HepG2 (cell line): ENCODE measurements around the gene SYNPO2L. TPM values are rescaled to one million over a fixed set of nuclear protein-coding genes. Genes with fewer than 3 reads are reported as not detected.
A peak's percentile ranks its signal among the peaks of the same experiment; 100 is the strongest.

Source experiments
- ARNT2 ChIP-seq: sonication (generic); formaldehyde crosslinking; IDR thresholded peaks from 2 replicates; pipeline ENCODE4 v1.8.0; 2022; ENCODE audit warnings: mild to moderate bottlenecking, low read depth, missing genetic modification reagents, moderate library complexity
- ATRX ChIP-seq: sonication (generic); formaldehyde crosslinking; IDR thresholded peaks from 2 replicates; pipeline ENCODE4 v1.4.0; 2020; ENCODE audit warnings: missing genetic modification reagents, borderline replicate concordance
- CCDC6 ChIP-seq: sonication (generic); formaldehyde crosslinking; IDR thresholded peaks from 2 replicates; pipeline ENCODE4 v1.8.1; 2022; ENCODE audit warnings: mild to moderate bottlenecking, missing genetic modification reagents, moderate library complexity
- ETV6 ChIP-seq: sonication (generic); formaldehyde crosslinking; conservative IDR thresholded peaks from 2 replicates; pipeline ENCODE4 v1.4.0; 2020; ENCODE audit warnings: missing genetic modification reagents
- EZH2 ChIP-seq: conservative IDR thresholded peaks from 2 replicates; pipeline ENCODE4 v1.6.1; 2012; ENCODE audit warnings: mild to moderate bottlenecking, low read depth, low read length, moderate library complexity
- JUNB ChIP-seq: sonication (generic); formaldehyde crosslinking; IDR thresholded peaks from 2 replicates; pipeline ENCODE4 v1.8.0; 2022; ENCODE audit warnings: missing genetic modification reagents, mild to moderate bottlenecking, borderline replicate concordance
- KDM4B ChIP-seq: sonication (generic); formaldehyde crosslinking; IDR thresholded peaks from 2 replicates; pipeline ENCODE4 v1.4.0; 2020; ENCODE audit warnings: missing genetic modification reagents
- MEIS2 ChIP-seq: sonication (generic); formaldehyde crosslinking; IDR thresholded peaks from 2 replicates; pipeline ENCODE4 v1.9.0; 2021; ENCODE audit warnings: mild to moderate bottlenecking, missing genetic modification reagents
- PPARG ChIP-seq: conservative IDR thresholded peaks from 2 replicates; pipeline ENCODE4 v1.6.1; 2016; ENCODE audit warnings: missing biosample characterization, missing genetic modification reagents
- ZBTB7A ChIP-seq: sonication (generic); formaldehyde crosslinking; IDR thresholded peaks from 2 replicates; pipeline ENCODE4 v1.8.0; 2022; ENCODE audit warnings: mild to moderate bottlenecking, missing genetic modification reagents
- ZNF138 ChIP-seq: sonication (generic); formaldehyde crosslinking; IDR thresholded peaks from 2 replicates; pipeline ENCODE4 v1.5.0; 2020; ENCODE audit warnings: mild to moderate bottlenecking, low read depth, missing genetic modification reagents
- ZNF343 ChIP-seq: sonication (generic); formaldehyde crosslinking; IDR thresholded peaks from 2 replicates; pipeline ENCODE4 v1.4.0; 2020; ENCODE audit warnings: mild to moderate bottlenecking, missing genetic modification reagents
- ZNF530 ChIP-seq: sonication (generic); formaldehyde crosslinking; IDR thresholded peaks from 2 replicates; pipeline ENCODE4 v1.5.0; 2020; ENCODE audit warnings: low read depth, mild to moderate bottlenecking, missing genetic modification reagents
- ZNF564 ChIP-seq: sonication (generic); formaldehyde crosslinking; IDR thresholded peaks from 2 replicates; pipeline ENCODE4 v1.8.1; 2023; ENCODE audit warnings: mild to moderate bottlenecking, missing genetic modification reagents
- ZNF614 ChIP-seq: IDR thresholded peaks from 2 replicates; pipeline ENCODE4 v1.6.1; 2018; ENCODE audit warnings: missing biosample characterization, missing genetic modification reagents, inconsistent platforms, borderline replicate concordance
- ZNF619 ChIP-seq: sonication (generic); formaldehyde crosslinking; IDR thresholded peaks from 2 replicates; pipeline ENCODE4 v1.4.0; 2020; ENCODE audit warnings: mild to moderate bottlenecking, missing genetic modification reagents
- ZSCAN25 ChIP-seq: sonication (generic); formaldehyde crosslinking; IDR thresholded peaks from 2 replicates; pipeline ENCODE4 v1.8.0; 2022; ENCODE audit warnings: mild to moderate bottlenecking, missing genetic modification reagents
- polyA plus RNA-seq, 8 experiments: library from polyadenylated mRNA; depleted of rRNA in 3 of 8; stranded (reverse) in 7 of 8; unstranded in 1 of 8; fragments of >200 nt; fragmentation: Illumina TruSeq in 4 of 8; extraction: Trizol in 4 of 8; gene quantifications; 2 replicates each; pipeline versions ENCODE4 v1.2.1 to v1.2.3, GENCODE V29; 2011 to 2016; ENCODE audit warnings: low read depth in 4 of 8, missing spikeins in 1 of 8, mixed read lengths in 1 of 8; ENCODE audit not compliant: insufficient read depth in 1 of 8
- total RNA-seq, 5 experiments: library from RNA; depleted of rRNA; stranded (reverse); fragments of >200 nt; fragmentation: Illumina TruSeq; extraction: Trizol; gene quantifications; 2 replicates each; pipeline ENCODE4 v1.2.3, GENCODE V29; 2016; ENCODE audit warnings: low read depth in 1 of 5
- TF ChIP-seq, protein P1 (sequence below): IDR thresholded peaks from 2 replicates; pipeline ENCODE4 v1.6.1; 2016; ENCODE audit warnings: mild to moderate bottlenecking, missing biosample characterization, missing genetic modification reagents
- TF ChIP-seq, protein P2 (sequence below): sonication (generic); formaldehyde crosslinking; IDR thresholded peaks from 2 replicates; pipeline ENCODE4 v1.4.0; 2020; ENCODE audit warnings: missing genetic modification reagents
- TF ChIP-seq, protein P3 (sequence below): sonication (generic); formaldehyde crosslinking; IDR thresholded peaks from 2 replicates; pipeline ENCODE4 v1.9.0; 2022; ENCODE audit warnings: low read depth, missing genetic modification reagents
- TF ChIP-seq, protein P4 (sequence below): sonication (generic); formaldehyde crosslinking; IDR thresholded peaks from 2 replicates; pipeline ENCODE4 v1.4.0; 2020; ENCODE audit warnings: missing genetic modification reagents

SYNPO2L gene
- total and polyA plus RNA-seq, 2 of the 13 experiments (the other 11 are each of a cell fraction or from before 2014, with no cell fraction given), result not detected

DNA sequence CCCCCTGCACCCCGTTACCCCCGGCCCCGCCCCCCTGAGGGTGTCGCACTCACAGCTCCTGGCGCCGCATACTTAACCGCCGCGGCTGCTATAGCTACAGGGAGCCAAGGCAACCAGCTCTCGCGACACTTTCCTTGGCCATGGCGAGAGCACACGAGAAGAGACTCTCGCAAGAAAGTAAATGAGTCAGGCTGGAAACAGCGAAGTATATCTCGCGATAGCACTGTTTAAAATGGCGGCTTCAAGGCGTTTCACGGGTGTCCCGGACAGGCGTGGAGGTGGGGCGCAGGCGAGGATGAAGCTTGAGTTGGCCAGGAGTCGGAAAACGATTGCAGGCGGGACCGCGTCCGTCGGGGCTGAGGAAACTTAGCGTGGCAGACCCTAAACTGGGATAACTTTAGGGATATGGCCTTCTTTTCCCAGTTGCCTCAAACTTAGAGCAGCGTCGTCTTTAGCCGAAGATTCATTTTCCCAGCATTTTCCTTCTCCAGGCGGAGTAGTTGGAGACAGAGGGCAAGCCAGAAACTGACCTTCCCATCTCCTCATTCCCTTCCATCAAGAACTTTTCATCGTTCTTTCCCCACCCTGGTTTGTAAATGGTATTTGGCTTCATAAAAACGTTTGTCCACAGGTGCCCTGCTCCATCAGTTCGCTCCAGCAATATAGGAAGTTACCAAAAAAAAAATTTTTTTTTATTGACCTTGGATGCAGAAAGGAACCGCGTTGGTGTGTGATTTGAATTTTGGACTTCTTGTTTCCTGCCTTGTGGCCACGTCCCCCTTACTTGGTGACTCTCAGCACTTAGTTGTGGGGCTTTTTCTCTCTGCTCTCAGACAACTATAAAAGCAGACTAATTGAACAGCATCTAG lies 29.7 kb downstream of the SYNPO2L start (continued):
- peak; percentile 42; the same call in 1 of the 2 replicates for TF ChIP-seq ZNF614
- peak; percentile 68 for TF ChIP-seq ARNT2 (CRISPR knock-in tag)
- TF ChIP-seq, protein P1, sequence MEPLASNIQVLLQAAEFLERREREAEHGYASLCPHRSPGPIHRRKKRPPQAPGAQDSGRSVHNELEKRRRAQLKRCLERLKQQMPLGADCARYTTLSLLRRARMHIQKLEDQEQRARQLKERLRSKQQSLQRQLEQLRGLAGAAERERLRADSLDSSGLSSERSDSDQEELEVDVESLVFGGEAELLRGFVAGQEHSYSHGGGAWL, result no peak
- no peak for TF ChIP-seq ZNF530 (CRISPR knock-in tag)
- no peak for TF ChIP-seq PPARG (CRISPR knock-in tag)
- TF ChIP-seq, protein P2, sequence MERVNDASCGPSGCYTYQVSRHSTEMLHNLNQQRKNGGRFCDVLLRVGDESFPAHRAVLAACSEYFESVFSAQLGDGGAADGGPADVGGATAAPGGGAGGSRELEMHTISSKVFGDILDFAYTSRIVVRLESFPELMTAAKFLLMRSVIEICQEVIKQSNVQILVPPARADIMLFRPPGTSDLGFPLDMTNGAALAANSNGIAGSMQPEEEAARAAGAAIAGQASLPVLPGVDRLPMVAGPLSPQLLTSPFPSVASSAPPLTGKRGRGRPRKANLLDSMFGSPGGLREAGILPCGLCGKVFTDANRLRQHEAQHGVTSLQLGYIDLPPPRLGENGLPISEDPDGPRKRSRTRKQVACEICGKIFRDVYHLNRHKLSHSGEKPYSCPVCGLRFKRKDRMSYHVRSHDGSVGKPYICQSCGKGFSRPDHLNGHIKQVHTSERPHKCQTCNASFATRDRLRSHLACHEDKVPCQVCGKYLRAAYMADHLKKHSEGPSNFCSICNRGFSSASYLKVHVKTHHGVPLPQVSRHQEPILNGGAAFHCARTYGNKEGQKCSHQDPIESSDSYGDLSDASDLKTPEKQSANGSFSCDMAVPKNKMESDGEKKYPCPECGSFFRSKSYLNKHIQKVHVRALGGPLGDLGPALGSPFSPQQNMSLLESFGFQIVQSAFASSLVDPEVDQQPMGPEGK (CRISPR knock-in tag), result no peak
- peak; percentile 54; the same call in 1 of the 2 replicates for TF ChIP-seq KDM4B (CRISPR knock-in tag)
- TF ChIP-seq CCDC6 (CRISPR knock-in tag), result no peak
- TF ChIP-seq MEIS2 (CRISPR knock-in tag), result 0 out of 2 replicates have a peak, but pooled peaks have one; percentile 6
- TF ChIP-seq ZBTB7A (CRISPR knock-in tag), result no peak
- no peak for TF ChIP-seq ATRX (CRISPR knock-in tag)
- TF ChIP-seq ZSCAN25, result no peak
- TF ChIP-seq, protein P3, sequence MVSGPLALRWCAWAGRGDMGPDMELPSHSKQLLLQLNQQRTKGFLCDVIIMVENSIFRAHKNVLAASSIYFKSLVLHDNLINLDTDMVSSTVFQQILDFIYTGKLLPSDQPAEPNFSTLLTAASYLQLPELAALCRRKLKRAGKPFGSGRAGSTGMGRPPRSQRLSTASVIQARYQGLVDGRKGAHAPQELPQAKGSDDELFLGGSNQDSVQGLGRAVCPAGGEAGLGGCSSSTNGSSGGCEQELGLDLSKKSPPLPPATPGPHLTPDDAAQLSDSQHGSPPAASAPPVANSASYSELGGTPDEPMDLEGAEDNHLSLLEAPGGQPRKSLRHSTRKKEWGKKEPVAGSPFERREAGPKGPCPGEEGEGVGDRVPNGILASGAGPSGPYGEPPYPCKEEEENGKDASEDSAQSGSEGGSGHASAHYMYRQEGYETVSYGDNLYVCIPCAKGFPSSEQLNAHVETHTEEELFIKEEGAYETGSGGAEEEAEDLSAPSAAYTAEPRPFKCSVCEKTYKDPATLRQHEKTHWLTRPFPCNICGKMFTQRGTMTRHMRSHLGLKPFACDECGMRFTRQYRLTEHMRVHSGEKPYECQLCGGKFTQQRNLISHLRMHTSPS, result no peak
- TF ChIP-seq, protein P4, sequence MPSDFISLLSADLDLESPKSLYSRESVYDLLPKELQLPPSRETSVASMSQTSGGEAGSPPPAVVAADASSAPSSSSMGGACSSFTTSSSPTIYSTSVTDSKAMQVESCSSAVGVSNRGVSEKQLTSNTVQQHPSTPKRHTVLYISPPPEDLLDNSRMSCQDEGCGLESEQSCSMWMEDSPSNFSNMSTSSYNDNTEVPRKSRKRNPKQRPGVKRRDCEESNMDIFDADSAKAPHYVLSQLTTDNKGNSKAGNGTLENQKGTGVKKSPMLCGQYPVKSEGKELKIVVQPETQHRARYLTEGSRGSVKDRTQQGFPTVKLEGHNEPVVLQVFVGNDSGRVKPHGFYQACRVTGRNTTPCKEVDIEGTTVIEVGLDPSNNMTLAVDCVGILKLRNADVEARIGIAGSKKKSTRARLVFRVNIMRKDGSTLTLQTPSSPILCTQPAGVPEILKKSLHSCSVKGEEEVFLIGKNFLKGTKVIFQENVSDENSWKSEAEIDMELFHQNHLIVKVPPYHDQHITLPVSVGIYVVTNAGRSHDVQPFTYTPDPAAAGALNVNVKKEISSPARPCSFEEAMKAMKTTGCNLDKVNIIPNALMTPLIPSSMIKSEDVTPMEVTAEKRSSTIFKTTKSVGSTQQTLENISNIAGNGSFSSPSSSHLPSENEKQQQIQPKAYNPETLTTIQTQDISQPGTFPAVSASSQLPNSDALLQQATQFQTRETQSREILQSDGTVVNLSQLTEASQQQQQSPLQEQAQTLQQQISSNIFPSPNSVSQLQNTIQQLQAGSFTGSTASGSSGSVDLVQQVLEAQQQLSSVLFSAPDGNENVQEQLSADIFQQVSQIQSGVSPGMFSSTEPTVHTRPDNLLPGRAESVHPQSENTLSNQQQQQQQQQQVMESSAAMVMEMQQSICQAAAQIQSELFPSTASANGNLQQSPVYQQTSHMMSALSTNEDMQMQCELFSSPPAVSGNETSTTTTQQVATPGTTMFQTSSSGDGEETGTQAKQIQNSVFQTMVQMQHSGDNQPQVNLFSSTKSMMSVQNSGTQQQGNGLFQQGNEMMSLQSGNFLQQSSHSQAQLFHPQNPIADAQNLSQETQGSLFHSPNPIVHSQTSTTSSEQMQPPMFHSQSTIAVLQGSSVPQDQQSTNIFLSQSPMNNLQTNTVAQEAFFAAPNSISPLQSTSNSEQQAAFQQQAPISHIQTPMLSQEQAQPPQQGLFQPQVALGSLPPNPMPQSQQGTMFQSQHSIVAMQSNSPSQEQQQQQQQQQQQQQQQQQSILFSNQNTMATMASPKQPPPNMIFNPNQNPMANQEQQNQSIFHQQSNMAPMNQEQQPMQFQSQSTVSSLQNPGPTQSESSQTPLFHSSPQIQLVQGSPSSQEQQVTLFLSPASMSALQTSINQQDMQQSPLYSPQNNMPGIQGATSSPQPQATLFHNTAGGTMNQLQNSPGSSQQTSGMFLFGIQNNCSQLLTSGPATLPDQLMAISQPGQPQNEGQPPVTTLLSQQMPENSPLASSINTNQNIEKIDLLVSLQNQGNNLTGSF (CRISPR knock-in tag), result no peak
- TF ChIP-seq JUNB (CRISPR knock-in tag), result no peak
- no peak for TF ChIP-seq ZNF138
- TF ChIP-seq ZNF564, result peak; percentile 41; the same call in 1 of the 2 replicates
- TF ChIP-seq ETV6 (CRISPR knock-in tag), result no peak
- TF ChIP-seq EZH2, result no peak
- no peak for TF ChIP-seq ZNF619 (CRISPR knock-in tag)
- no peak for TF ChIP-seq ZNF343 (CRISPR knock-in tag)
